Epidermal melanocyte (primary cell): Measurements from ENCODE around the gene SCUBE2.
"Not testable (repeated sequence)": the region's sequence is repeated elsewhere in the genome, so short reads cannot be mapped to it uniquely, and the experiment has no call there.

Experiments used
- DNase-seq: peaks from one replicate; pipeline ENCODE4 v3.0.0; 2011; ENCODE audit warnings: low spot score; ENCODE audit not compliant: insufficient read length

SCUBE2 gene

DNA sequence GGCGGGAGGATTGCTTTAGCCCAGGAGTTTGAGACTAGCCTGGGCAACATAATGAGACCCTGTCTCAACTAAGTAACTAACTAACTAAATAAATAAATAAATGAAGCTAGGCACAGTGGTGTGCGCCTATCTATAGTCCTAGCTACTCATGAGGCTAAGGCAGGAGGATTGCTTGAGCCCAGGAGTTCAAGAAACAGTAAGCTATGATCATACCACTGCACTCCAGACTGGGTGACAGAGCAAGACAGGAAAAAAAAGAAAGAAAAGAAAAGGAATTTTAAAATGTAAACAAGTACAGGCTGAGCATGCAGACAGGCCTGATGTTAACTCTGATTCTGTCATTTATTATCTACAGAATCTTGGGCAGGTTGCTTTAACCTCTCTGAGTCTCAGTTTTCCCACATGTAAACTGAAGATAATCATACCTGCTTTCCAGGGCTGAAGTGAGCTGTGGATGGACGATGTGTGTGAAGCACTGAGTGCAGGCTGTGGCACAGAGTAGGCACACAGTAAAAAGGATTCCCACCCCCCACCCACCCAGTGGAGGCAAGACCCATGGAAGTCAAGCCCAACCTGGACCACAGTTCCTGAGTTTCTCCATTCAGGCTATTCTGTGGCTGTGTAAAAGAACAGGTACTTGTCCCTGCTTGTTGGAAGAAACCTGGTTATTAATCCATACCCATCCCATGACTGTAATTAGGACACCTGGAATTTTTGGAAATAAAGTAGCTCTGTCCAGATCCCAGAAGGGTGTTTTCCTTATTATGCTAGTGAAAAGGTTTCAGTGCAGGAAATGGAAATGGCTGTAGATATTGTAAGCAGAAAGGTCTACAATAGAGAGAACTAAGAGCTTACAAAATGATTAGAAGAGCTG is 18.7 kb upstream of the SCUBE2 start:
- no peak for DNase-seq

DNA sequence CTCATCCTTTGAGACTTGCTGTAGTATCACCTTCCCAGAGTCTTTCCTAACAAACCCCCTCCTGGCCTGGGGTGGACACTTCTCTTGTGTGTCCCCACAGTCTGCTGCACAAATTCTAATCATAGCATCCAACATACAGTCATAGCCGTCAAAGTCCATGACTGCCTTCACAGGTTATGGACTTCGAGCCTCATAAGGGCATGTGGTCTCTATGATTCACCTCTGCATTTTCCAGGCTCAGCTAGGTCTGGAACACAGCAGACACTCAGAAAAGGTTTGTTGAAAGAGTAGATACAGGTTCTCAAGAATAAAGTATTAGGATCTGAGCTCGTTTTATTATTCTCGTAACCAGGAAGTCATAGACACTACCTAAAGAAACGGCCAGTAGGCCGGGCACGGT is 13.2 kb upstream of the SCUBE2 start:
- DNase-seq, result no peak

DNA sequence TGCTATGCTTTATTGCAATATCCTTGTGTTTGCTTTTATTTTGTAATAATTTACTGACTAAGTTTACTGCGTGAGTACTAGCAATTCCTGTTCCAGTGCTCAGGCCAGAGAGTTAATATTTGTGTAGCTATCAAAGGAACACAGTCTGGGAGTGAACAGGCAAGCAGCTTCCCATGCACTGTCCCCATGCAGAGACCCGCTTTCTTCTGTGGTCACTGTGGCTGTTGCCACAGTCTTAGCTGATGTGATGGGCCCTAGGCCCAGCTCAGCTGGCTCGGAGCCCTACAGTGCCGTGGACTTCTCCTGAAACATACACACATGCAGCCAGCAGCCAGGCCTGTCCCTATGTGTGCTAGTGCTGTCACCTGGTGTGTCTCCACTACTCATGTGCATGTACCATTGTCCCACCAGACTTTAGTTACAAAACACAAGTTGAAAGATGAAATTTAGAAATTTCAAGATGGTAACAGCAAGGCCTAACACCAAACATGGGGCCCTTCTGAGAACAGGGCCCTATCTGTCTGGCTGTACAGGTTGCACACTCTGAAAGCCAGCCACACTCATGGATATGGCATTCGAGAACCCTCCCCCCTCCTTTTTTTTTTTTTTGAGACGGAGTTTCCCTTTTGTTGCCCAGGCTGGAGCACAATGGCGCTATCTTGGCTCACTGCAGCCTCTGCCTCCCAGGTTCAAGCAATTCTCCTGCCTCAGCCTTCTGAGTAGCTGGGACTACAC is 12.3 kb upstream of the SCUBE2 start:
- no peak for DNase-seq

DNA sequence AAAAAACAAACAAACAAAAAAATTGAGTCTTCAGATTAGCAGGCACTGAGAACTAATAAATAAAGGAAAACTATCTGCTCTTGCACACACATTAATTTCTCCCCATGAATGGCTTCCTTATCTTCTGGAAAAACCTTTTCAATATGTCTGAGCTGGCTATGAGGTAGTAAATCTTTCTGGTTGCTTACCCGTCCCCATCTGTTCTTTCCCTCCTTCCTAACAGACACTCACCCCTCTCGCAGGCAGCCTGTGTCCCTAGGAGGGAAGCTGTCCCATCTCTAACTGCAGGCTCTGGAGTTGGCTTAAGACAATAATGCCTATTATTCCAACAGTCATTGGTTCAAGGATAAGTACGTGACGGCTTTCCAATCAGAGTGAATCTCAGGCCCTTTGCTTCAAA is 8.2 kb upstream of the SCUBE2 start:
- no peak for DNase-seq

DNA sequence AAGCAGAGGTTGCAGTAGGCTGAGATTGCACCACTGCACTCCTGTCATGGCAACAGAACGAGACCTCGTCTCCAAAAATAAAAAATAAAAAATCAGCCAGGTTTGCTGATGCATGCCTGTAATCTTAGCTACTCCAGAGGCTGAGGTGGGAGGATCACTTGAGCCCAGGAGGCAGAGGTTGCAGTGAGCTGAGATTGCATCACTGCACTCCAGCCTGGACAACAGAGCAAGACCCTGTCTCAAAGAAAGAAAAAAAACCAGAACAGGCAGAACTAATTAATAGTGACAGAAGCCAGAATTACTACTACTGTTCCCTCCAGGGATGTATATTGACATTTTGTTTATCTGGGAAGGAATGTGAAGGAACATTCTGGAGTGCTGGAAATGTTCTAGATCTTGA is 7.1 kb upstream of the SCUBE2 start:
- DNase-seq, result not testable (repeated sequence)

DNA sequence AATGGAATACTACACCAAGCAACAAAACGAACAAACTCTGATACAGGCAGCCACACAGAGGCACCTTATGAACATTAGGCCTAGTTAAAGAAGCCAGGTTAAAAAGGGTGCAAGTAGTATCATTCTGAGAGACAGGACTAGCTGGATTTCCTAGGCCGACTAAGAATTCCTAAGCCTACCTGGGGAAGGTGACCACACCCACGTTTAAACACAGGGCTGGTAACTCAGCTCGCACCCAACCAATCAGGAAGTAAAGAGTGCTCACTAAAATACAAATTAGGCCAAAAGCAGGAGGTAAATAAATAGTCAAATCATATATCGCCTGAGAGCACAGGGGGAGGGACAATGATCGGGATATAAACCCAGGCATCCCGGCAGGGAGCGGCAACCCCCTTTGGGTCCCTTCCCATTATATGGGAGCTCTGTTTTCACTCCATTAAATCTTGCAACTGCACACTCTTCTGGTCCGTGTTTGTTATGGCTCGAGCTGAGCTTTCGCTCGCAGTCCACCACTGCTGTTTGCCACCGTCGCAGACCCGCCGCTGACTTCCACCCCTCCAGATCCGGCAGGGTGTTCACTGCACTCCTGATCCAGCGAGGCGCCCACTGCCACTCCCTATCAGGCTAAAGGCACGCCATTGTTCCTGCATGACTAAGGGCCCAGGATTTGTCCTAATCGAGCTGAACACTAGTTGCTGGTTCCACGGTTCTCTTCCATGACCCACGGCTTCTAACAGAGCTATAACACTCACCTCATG is 6.0 kb upstream of the SCUBE2 start:
- DNase-seq, result not testable (repeated sequence)

DNA sequence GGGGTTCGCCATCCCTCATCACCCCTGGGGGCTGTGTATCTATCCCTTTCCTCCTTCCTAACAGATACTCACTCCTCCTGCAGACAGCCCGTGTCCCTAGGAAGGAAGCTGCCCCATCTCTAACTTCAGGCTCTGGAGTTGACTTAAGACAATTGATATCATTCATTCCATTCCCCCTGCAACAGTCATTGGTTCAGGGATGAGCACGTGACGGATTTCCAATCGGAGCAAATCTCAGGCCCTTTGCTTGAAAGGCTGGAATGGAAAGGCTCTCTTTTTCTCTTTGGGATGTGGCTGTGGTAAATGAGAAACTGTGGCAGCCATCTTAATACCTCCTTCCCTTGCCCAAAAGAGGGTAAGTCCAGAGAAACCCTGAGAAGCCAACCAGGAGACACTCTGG is 5.0 kb upstream of the SCUBE2 start:
- no peak for DNase-seq

DNA sequence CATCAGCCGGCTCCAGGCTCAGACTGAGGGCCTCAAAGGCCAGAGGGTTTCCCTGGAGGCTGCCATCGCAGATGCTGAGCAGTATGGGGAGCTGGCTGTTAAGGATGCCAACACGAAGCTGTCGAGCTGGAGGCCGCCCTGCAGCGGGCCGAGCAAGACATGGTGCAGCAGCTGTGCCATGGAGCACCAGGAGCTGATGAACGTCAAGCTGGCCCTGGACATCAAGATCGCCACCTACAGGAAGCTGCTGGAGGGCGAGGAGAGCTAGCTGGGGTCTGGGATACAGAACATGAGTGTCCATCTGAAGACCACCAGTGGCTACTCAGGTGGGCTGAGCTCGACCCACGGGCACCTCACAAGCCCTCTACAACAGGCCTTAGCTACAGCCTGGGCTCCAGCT is 4.0 kb upstream of the SCUBE2 start:
- DNase-seq, result no peak

DNA sequence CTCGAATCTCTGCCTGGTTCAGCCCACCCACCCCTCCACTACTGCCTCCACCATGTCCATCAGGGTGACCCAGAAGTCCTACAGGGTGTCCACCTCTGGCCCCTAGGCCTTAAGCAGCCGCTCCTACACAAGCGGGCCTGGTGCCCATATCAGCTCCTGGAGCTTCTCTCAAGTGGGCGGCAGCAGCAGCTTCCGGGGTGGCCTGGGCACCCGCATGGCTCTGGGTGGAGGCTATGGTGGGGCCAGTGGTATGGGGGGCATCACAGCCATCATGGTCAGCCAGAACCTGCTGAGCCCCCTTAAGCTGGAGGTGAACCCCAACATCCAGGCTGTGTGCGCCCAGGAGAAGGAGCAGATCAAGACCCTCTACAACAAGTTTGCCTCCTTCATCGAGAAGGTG is 3.0 kb upstream of the SCUBE2 start:
- no peak for DNase-seq

DNA sequence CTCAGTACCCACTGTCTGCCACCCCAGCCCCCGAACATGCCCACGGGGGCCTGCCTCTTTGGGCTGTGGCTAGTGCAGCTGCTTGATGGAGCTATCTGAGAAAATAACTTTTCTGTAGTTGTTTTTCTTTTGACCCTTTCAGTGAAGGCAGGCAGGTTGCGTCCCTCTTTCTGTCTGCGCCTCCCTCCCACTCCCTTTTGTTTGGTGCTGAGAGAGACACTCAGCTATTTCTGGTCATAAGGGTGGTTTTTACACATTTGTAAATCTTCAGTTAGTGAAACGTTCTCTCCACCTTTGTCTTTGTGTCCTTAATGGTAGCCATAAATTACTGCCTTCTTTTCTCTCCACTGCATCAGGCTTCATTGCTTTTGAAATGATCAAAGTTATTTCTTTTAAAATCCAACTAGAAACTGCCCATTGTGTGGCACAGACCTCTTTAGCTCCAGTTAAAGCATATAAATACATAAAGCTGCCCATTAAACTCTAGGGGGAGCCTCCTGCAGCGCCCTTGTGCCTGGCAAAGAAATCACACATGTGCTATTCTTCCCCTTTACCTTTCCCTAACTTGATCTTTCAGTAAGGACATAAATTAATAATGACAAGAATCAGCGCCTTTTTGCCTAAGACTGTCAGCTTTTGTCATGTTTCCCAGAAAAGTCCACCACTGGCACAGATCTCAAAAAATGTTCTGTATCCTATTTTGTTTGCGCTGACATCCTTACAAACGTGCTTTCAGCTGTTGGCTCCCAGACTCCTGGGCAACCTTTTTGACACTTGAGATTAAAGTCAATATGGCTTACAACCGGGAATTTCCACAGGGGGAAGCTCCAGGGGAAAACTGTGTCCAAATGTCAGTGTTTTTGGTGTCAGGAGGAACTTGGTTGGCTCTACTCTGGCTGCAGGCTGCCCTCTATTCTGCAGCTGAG is 1.7 kb upstream of the SCUBE2 start:
- DNase-seq, result no peak

DNA sequence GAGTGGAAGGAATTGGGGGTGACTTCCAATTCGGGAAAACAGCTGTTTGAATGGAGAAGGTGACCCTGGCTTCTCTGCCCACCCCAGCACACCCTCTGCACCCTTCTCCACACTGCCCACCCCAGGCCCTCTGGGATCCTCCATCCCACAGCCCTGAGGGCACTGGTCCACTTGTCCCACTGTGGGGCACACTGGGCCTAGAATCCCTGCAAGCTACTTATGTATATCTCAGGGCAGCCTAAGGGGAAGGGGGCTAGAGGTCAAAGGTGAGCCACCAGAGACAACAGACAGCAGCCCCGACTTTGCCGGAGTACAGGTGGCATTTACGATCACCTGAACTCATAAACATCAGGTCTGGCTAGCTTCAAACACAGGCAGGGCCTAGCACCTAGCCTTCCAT is 673 bp upstream of the SCUBE2 start:
- no peak for DNase-seq

DNA sequence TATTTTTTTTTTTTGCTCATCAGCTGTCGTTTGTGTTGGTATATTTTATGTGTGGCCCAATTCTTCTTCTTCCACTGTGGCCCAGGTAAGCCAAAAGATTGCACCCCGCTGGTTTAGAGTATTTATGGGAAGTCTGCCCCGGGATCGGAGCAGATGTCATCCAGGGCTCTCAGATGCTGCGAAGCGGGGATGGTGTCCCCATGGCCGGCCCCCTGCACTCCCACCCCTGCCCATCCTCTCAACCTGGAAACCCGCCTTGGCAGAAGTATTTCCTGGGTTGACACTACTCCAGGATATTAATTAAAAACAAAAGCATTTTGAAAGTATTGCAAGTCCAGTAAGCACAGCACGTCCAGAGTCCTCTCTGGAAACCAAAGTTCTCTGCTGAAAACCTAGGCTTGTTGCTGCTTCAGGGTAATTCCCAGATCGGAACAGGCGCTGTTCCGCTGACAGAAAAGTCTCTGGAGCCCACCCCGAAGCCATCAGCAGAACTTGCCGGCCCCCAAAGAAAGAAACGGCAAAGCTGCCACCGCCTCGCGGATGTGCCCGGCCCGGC is 833 bp downstream of the SCUBE2 start:
- no peak for DNase-seq

DNA sequence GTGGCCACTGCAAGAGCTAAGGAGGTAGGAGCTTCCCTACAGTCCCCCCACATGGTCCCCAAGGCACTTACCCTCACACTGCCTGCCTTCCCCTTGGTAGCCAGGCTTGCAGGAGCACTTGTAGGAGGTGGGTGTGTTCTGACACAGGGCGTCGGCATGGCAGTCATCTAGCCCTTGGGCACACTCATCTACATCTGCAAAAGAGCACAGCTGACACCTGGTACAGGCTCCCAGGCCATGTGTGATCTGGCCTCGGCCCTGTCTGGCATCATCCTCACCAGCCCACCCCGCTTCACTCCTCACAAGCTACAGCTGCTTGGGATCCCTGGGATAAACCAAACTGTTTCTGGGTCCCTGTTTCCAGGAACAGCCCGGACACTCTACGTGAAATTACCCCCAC is 1.8 kb downstream of the SCUBE2 start:
- no peak for DNase-seq

DNA sequence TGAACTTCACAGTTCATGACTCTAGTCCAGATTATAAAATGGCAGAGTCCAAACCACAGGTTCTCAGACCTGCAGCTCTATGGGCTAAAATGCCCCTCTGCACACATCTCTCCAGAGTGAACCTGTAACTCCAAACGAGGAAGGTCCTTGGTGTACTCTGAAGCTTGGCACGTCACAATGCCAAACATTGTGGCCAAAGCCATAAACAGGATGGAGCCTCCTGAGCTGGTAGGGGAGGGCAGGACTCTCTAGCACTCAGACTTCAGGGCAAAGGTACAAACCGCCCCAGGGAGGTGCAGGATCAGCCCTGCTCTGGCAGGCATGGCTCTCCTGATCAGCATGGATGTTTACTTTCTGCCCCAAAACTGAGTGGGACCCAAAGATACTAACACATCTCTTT is 2.3 kb downstream of the SCUBE2 start:
- no peak for DNase-seq

DNA sequence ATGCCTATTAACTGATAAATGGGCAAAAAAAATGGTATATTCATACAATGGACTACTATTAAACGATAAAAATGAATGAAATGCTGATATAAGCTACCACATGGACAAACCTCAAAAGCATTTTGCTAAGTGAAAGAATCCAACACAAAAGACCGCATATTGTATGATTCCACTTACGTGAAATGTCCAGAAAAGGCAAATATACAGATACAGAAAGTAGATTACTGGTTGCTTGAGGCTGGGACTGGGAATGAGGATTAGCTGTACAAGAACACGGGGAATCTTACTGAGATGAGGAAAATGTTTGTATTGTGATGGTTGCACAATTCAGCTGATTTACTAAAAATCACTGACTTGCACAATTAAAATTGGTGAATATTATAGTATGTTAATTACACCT is 8.8 kb downstream of the SCUBE2 start:
- no peak for DNase-seq

DNA sequence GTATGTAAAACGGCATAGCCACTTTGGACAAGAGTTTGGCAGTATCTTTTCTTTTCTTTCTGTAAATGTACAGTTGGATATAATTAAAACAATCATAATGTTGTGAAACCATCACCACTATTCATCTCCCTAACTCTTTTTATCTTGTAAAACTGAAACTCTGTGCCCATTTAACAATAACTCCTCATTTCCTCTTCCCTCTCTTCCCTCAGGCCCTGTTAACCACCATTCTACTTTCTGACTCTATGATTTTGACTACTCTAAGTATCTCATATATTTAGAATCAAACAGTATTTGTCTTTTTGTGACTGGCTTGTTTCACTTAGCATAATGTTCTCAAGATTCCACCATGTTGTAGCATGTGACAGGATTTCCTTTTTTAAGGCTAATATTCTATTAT is 10.2 kb downstream of the SCUBE2 start:
- no peak for DNase-seq

DNA sequence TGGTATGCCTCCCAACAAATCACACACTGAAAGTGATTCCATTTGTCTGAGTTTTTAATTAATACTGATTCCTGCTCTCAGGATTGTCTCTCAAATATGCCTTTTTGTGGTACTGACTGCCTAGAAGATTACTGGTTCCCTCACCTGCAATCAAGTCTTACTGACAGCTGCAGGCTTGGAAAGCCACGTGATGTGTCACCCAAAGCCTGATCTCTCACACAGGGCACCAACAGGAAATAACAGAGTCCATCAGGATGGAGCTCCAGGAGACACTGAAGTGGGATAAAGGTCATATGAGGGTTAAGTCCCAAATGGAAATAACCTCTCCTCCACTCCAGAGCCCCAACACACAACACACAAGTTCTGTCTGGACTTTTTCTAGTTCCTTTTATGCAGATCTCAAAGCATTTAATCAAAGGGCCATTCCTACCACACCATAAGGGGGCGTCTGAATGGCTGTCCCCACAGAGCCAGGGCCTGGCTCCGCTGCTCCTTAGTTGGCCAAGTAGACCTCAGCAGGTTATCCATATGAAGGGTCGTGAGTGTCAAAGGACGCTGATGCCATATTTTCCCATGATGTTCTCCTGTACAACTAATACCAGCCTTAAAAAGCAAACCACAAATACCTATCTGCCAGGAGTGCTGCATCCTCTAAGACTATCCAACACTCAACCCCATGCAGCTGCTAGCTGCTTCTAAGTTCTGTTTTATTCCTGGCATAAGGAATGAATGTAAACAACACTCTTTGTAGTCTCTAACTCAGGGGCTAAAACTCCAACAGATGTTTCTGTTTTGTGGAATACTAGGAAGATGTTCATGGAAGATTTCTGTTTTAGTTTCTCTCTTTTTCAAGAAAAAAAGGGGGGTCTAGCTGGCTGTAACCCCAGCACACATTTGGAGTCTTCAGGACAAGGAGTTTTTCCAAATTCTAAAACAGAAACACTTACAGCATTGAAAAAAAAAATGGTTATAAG is 13.0 kb downstream of the SCUBE2 start:
- DNase-seq, result no peak

DNA sequence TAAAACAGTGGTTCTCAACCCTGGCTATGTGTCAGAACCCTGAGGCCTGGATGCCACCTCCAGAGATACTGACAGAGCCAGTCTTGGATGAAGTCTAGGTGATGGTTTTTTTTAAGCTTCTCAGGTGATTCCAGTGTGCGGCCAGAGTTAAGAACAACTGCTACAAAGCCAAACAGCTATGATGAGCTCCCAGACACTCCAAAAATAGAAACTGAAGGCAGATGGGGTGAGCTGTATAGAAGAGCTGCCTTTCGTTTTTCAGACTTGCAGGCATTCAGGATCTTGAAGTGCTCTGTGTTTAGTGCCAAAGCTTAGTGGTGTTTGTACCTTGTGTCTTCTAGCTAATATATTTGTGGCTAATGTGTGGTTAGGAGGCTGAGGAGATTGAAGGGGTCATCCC is 14.2 kb downstream of the SCUBE2 start:
- no peak for DNase-seq

DNA sequence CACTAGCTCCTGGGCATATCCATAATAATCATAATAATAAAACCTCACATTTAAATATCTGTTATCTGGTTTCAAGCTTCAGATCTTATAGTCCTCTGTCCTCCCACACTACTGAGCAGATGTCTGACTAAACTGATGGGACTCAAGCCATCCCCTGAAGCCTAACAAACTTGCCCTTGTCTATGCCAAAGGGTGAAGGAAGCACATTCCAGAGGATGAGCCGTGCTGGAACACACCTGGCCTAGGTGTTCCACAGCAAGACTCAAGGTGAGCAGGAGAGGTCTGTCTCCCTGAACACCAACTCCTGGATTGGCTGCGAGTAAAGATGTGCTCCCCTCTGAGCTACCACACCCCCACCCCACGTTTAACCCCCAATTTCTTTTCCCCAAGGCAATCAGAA is 14.7 kb downstream of the SCUBE2 start:
- DNase-seq, result no peak

DNA sequence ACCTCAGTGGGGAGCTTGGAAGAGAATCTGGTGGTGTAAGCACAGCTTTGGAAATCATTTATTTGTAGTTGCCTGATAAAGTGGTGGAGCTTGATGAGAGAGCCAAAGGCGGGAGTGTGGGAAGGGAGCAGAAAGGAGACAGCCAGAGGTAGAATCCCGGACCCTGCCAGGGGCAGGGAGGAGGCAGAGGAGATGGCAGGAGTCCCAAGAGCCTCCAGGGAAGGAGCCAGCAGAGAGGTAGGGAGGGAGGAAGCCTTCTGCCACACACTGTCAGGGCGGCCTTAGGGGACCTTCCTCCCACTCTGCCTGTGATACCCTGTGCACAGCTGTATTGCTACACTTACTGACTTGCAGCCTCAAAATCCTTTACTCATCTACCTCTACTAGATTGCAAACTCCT is 15.4 kb downstream of the SCUBE2 start:
- DNase-seq, result no peak
